ENCODE measurements around the gene CADM2.

- no peak for TF ChIP-seq EZH2phosphoT487 (IDR thresholded peaks at IDR 0.05; ENCODE audit: insufficient read depth, low read depth)
- no peak for TF ChIP-seq EZH2 (IDR thresholded peaks at IDR 0.05; ENCODE audit: insufficient read depth, poor library complexity, severe bottlenecking)
Measured at GRCh38 chr3:85808755-85809154, 850.0 kb downstream of the CADM2 start.
